GM23338 (cell line): ENCODE data around the gene SKA1. TPM values are rescaled to one million over a fixed set of nuclear protein-coding genes. Genes with fewer than 3 reads are reported as not detected.

Experiments used
- ATAC-seq: fragments of 200-7000 bp; cut with Tn5 transposase; 3 replicates; pipeline ENCODE4 v1.9.1; 2020
- DNase-seq: peaks from one replicate; pipeline ENCODE4 v3.0.0-alpha.2; 2015; ENCODE audit warnings: low spot score
- H2AFZ ChIP-seq: fragments of 200-600 bp; sonication (generic); 2 replicates; pipeline ENCODE4 v1.8.0; 2016; ENCODE audit warnings: antibody characterized with exemption, mild to moderate bottlenecking, moderate library complexity
- H3F3A ChIP-seq: fragments of 200-600 bp; sonication (generic); replicated peaks from 2 replicates; pipeline ENCODE4 v1.8.0; 2017; ENCODE audit warnings: antibody characterized with exemption, mixed run types, low read depth
- H3K27ac ChIP-seq: fragments of 200-600 bp; sonication (generic); 2 replicates; pipeline ENCODE4 v1.6.1; 2016; ENCODE audit warnings: low read depth
- H3K27me3 ChIP-seq: fragments of 200-600 bp; sonication (generic); 2 replicates; pipeline ENCODE4 v1.8.0; 2016; ENCODE audit warnings: mild to moderate bottlenecking, mixed run types, moderate library complexity; ENCODE audit not compliant: insufficient read depth
- H3K36me3 ChIP-seq: fragments of 200-600 bp; sonication (generic); 2 replicates; pipeline ENCODE4 v1.8.0; 2016; ENCODE audit warnings: mild to moderate bottlenecking; ENCODE audit not compliant: insufficient read depth
- H3K4me1 ChIP-seq: fragments of 200-600 bp; sonication (generic); 2 replicates; pipeline ENCODE4 v1.8.0; 2016; ENCODE audit warnings: mild to moderate bottlenecking, moderate library complexity; ENCODE audit not compliant: insufficient read depth
- H3K4me2 ChIP-seq: fragments of 200-600 bp; sonication (generic); 2 replicates; pipeline ENCODE4 v1.7.1; 2017; ENCODE audit warnings: mixed run types
- H3K4me3 ChIP-seq: fragments of 200-600 bp; sonication (generic); 2 replicates; pipeline ENCODE4 v1.6.1; 2016; ENCODE audit warnings: mixed run types
- H3K79me2 ChIP-seq: fragments of 200-600 bp; sonication (generic); replicated peaks from 2 replicates; pipeline ENCODE4 v1.8.0; 2017; ENCODE audit warnings: mild to moderate bottlenecking; ENCODE audit not compliant: insufficient read depth
- H3K9me2 ChIP-seq: fragments of 200-600 bp; sonication (generic); 2 replicates; pipeline ENCODE4 v1.8.0; 2017; ENCODE audit not compliant: insufficient read depth
- H4K20me1 ChIP-seq: fragments of 200-600 bp; sonication (generic); replicated peaks from 2 replicates; pipeline ENCODE4 v1.8.0; 2017; ENCODE audit warnings: mild to moderate bottlenecking; ENCODE audit not compliant: insufficient read depth
- H3K27ac Mint-ChIP-seq: 2 replicates; pipeline ENCODE4 v1.8.0; 2020; ENCODE audit warnings: inconsistent platforms, mild to moderate bottlenecking, moderate library complexity, mixed read lengths
- H3K27me3 Mint-ChIP-seq: 3 replicates; pipeline ENCODE4 v1.8.0; 2022; ENCODE audit warnings: low read depth, mild to moderate bottlenecking, moderate library complexity, mixed read lengths, inconsistent platforms; ENCODE audit not compliant: insufficient read depth, poor library complexity
- H3K36me3 Mint-ChIP-seq: 3 replicates; pipeline ENCODE4 v1.8.0; 2021; ENCODE audit warnings: low read depth, mild to moderate bottlenecking, inconsistent platforms, moderate library complexity, mixed read lengths
- H3K4me1 Mint-ChIP-seq: 3 replicates; pipeline ENCODE4 v1.8.0; 2020; ENCODE audit warnings: mild to moderate bottlenecking, inconsistent platforms, mixed read lengths
- H3K4me3 Mint-ChIP-seq: 3 replicates; pipeline ENCODE4 v1.8.0; 2021; ENCODE audit warnings: moderate library complexity, mild to moderate bottlenecking, inconsistent platforms, mixed read lengths
- H3K9me3 Mint-ChIP-seq: 3 replicates; pipeline ENCODE4 v1.8.0; 2020; ENCODE audit warnings: moderate library complexity, mild to moderate bottlenecking, inconsistent platforms, mixed read lengths
- CREB1 ChIP-seq: fragments of 250-450 bp; sonication (Bioruptor Pico); IDR thresholded peaks from 2 replicates; pipeline ENCODE4 v1.5.0; 2020; ENCODE audit warnings: low read depth, mild to moderate bottlenecking, moderate library complexity
- EZH2 ChIP-seq: fragments of 200-600 bp; sonication (generic); IDR thresholded peaks from one replicate; pipeline ENCODE4 v1.8.0; 2017; ENCODE audit warnings: antibody characterized with exemption, mild to moderate bottlenecking, low read depth; ENCODE audit not compliant: unreplicated experiment
- EZH2phosphoT487 ChIP-seq: fragments of 200-600 bp; sonication (generic); IDR thresholded peaks from one replicate; pipeline ENCODE4 v1.8.1; 2018; ENCODE audit warnings: antibody characterized with exemption; ENCODE audit not compliant: unreplicated experiment
- JUNB ChIP-seq: IDR thresholded peaks from one replicate; pipeline ENCODE4 v1.6.1; 2016; ENCODE audit warnings: antibody characterized with exemption; ENCODE audit not compliant: unreplicated experiment
- NANOG ChIP-seq: IDR thresholded peaks from 2 replicates; pipeline ENCODE4 v1.6.1; 2016; ENCODE audit warnings: antibody characterized with exemption, borderline replicate concordance
- POLR2AphosphoS5 ChIP-seq: IDR thresholded peaks from 2 replicates; pipeline ENCODE4 v1.6.1; 2016; ENCODE audit warnings: antibody characterized with exemption, low read depth
- STAT1 ChIP-seq: IDR thresholded peaks from one replicate; pipeline ENCODE4 v1.6.1; 2016; ENCODE audit warnings: antibody characterized with exemption; ENCODE audit not compliant: unreplicated experiment
- ZNF114 ChIP-seq: fragments of 250-450 bp; sonication (Bioruptor Pico); IDR thresholded peaks from 2 replicates; pipeline ENCODE4 v1.5.0; 2020; ENCODE audit warnings: mild to moderate bottlenecking, moderate library complexity
- ZNF331 ChIP-seq: fragments of 250-450 bp; sonication (Bioruptor Pico); IDR thresholded peaks from 2 replicates; pipeline ENCODE4 v1.5.0; 2020; ENCODE audit warnings: low read depth, mild to moderate bottlenecking, moderate library complexity
- polyA plus RNA-seq: library from polyadenylated mRNA; unstranded; fragments of >200 nt; fragmentation: Nextera tagmentation; extraction: Ambion mirVana; gene quantifications from 2 replicates; pipeline ENCODE4 v1.2.1, GENCODE V29; 2016
- total RNA-seq: library from RNA; depleted of rRNA; stranded (reverse); fragments of >200 nt; shearing (Covaris generic); gene quantifications from 2 replicates; pipeline ENCODE4 v1.2.3, GENCODE V29; 2014
- TF ChIP-seq, protein P1 (sequence below): IDR thresholded peaks from one replicate; pipeline ENCODE4 v1.6.1; 2018; ENCODE audit warnings: antibody characterized with exemption; ENCODE audit not compliant: unreplicated experiment
- TF ChIP-seq, protein P2 (sequence below): fragments of 250-450 bp; sonication (Bioruptor Pico); IDR thresholded peaks from 2 replicates; pipeline ENCODE4 v1.5.0; 2020; ENCODE audit warnings: mild to moderate bottlenecking, moderate library complexity
- TF ChIP-seq, protein P3 (sequence below): IDR thresholded peaks from 2 replicates; pipeline ENCODE4 v1.6.1; 2016; ENCODE audit warnings: antibody characterized with exemption
- TF ChIP-seq, protein P4 (sequence below), 2 experiments: fragments of 200-600 bp in 1 of 2; sonication (generic) in 1 of 2; conservative IDR thresholded peaks; 2 replicates each; pipeline versions ENCODE4 v1.5.1 to v1.6.1; 2016 to 2017; ENCODE audit warnings: antibody characterized with exemption in 2 of 2, low read depth in 2 of 2, mild to moderate bottlenecking in 2 of 2, moderate library complexity in 1 of 2

Gene SKA1
- total and polyA plus RNA-seq, 2 experiments from 2014 or later = 14.2 to 25.1 TPM

DNA sequence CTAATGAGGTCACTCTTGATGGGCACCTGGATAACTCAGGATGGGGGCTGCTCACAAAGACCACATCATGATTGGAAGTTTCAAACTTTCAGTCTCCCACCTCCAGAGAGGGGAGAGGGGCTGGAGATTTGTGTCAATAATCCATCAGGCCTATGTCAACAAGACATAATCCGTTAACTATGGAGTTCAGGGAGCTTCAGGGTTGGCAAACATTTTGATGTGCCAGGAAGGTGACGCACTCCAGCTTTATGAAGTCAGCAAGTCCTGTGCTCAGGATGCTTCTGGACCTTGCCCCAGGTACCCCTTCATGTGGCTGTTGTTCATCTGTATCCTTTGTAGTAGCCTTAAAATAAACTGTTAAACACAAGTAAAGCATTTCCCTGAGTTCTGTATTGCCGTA lies 19.0 kb downstream of the SKA1 start:
- Histone ChIP-seq H3K27ac (no peak overlapping the region), H3K36me3 (0 out of 2 replicates have a peak, but pooled peaks cover 6% of the 10 kb centered on the region), H3K79me2 (no peaks in the 10 kb centered on the region), H3K9me2 (no peaks in the 10 kb centered on the region), H3K4me2 (no peak overlapping the region), H2AFZ (no peak overlapping the region), H3K4me3 (no peak overlapping the region), H4K20me1 (no peaks in the 10 kb centered on the region), H3F3A (no peaks in the 10 kb centered on the region), H3K4me1 (peaks cover 11% of the 10 kb centered on the region), H3K27me3 (no peaks in the 10 kb centered on the region)
- H3K27ac Mint-ChIP-seq = no peak overlapping the region
- H3K4me1 Mint-ChIP-seq = peaks cover 18% of the 10 kb centered on the region
- H3K9me3 Mint-ChIP-seq = no peaks in the 10 kb centered on the region
- H3K36me3 Mint-ChIP-seq = peaks cover 19% of the 10 kb centered on the region; the same call in 2 of the 3 replicates
- TF ChIP-seq, protein P1, sequence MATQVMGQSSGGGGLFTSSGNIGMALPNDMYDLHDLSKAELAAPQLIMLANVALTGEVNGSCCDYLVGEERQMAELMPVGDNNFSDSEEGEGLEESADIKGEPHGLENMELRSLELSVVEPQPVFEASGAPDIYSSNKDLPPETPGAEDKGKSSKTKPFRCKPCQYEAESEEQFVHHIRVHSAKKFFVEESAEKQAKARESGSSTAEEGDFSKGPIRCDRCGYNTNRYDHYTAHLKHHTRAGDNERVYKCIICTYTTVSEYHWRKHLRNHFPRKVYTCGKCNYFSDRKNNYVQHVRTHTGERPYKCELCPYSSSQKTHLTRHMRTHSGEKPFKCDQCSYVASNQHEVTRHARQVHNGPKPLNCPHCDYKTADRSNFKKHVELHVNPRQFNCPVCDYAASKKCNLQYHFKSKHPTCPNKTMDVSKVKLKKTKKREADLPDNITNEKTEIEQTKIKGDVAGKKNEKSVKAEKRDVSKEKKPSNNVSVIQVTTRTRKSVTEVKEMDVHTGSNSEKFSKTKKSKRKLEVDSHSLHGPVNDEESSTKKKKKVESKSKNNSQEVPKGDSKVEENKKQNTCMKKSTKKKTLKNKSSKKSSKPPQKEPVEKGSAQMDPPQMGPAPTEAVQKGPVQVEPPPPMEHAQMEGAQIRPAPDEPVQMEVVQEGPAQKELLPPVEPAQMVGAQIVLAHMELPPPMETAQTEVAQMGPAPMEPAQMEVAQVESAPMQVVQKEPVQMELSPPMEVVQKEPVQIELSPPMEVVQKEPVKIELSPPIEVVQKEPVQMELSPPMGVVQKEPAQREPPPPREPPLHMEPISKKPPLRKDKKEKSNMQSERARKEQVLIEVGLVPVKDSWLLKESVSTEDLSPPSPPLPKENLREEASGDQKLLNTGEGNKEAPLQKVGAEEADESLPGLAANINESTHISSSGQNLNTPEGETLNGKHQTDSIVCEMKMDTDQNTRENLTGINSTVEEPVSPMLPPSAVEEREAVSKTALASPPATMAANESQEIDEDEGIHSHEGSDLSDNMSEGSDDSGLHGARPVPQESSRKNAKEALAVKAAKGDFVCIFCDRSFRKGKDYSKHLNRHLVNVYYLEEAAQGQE = no peak
- TF ChIP-seq, protein P2, sequence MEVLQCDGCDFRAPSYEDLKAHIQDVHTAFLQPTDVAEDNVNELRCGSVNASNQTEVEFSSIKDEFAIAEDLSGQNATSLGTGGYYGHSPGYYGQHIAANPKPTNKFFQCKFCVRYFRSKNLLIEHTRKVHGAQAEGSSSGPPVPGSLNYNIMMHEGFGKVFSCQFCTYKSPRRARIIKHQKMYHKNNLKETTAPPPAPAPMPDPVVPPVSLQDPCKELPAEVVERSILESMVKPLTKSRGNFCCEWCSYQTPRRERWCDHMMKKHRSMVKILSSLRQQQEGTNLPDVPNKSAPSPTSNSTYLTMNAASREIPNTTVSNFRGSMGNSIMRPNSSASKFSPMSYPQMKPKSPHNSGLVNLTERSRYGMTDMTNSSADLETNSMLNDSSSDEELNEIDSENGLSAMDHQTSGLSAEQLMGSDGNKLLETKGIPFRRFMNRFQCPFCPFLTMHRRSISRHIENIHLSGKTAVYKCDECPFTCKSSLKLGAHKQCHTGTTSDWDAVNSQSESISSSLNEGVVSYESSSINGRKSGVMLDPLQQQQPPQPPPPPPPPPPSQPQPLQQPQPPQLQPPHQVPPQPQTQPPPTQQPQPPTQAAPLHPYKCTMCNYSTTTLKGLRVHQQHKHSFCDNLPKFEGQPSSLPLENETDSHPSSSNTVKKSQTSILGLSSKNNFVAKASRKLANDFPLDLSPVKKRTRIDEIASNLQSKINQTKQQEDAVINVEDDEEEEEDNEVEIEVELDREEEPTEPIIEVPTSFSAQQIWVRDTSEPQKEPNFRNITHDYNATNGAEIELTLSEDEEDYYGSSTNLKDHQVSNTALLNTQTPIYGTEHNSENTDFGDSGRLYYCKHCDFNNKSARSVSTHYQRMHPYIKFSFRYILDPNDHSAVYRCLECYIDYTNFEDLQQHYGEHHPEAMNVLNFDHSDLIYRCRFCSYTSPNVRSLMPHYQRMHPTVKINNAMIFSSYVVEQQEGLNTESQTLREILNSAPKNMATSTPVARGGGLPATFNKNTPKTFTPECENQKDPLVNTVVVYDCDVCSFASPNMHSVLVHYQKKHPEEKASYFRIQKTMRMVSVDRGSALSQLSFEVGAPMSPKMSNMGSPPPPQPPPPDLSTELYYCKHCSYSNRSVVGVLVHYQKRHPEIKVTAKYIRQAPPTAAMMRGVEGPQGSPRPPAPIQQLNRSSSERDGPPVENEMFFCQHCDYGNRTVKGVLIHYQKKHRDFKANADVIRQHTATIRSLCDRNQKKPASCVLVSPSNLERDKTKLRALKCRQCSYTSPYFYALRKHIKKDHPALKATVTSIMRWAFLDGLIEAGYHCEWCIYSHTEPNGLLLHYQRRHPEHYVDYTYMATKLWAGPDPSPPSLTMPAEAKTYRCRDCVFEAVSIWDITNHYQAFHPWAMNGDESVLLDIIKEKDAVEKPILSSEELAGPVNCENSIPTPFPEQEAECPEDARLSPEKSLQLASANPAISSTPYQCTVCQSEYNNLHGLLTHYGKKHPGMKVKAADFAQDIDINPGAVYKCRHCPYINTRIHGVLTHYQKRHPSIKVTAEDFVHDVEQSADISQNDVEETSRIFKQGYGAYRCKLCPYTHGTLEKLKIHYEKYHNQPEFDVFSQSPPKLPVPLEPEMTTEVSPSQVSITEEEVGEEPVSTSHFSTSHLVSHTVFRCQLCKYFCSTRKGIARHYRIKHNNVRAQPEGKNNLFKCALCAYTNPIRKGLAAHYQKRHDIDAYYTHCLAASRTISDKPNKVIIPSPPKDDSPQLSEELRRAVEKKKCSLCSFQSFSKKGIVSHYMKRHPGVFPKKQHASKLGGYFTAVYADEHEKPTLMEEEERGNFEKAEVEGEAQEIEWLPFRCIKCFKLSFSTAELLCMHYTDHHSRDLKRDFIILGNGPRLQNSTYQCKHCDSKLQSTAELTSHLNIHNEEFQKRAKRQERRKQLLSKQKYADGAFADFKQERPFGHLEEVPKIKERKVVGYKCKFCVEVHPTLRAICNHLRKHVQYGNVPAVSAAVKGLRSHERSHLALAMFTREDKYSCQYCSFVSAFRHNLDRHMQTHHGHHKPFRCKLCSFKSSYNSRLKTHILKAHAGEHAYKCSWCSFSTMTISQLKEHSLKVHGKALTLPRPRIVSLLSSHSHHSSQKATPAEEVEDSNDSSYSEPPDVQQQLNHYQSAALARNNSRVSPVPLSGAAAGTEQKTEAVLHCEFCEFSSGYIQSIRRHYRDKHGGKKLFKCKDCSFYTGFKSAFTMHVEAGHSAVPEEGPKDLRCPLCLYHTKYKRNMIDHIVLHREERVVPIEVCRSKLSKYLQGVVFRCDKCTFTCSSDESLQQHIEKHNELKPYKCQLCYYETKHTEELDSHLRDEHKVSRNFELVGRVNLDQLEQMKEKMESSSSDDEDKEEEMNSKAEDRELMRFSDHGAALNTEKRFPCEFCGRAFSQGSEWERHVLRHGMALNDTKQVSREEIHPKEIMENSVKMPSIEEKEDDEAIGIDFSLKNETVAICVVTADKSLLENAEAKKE (CRISPR knock-in tag) = no peak
- TF ChIP-seq ZNF331 (CRISPR knock-in tag) = no peak
- TF ChIP-seq, protein P3, sequence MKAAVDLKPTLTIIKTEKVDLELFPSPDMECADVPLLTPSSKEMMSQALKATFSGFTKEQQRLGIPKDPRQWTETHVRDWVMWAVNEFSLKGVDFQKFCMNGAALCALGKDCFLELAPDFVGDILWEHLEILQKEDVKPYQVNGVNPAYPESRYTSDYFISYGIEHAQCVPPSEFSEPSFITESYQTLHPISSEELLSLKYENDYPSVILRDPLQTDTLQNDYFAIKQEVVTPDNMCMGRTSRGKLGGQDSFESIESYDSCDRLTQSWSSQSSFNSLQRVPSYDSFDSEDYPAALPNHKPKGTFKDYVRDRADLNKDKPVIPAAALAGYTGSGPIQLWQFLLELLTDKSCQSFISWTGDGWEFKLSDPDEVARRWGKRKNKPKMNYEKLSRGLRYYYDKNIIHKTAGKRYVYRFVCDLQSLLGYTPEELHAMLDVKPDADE = no peak
- TF ChIP-seq NANOG = no peak
- TF ChIP-seq CREB1 (CRISPR knock-in tag) = no peak
- no peak for TF ChIP-seq EZH2
- TF ChIP-seq STAT1 = no peak
- TF ChIP-seq, protein P4, sequence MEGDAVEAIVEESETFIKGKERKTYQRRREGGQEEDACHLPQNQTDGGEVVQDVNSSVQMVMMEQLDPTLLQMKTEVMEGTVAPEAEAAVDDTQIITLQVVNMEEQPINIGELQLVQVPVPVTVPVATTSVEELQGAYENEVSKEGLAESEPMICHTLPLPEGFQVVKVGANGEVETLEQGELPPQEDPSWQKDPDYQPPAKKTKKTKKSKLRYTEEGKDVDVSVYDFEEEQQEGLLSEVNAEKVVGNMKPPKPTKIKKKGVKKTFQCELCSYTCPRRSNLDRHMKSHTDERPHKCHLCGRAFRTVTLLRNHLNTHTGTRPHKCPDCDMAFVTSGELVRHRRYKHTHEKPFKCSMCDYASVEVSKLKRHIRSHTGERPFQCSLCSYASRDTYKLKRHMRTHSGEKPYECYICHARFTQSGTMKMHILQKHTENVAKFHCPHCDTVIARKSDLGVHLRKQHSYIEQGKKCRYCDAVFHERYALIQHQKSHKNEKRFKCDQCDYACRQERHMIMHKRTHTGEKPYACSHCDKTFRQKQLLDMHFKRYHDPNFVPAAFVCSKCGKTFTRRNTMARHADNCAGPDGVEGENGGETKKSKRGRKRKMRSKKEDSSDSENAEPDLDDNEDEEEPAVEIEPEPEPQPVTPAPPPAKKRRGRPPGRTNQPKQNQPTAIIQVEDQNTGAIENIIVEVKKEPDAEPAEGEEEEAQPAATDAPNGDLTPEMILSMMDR (conservative IDR thresholded peaks at IDR 0.05; ENCODE audit: low read depth in 2 of 2) = no peak
- no peak for TF ChIP-seq POLR2AphosphoS5
- TF ChIP-seq JUNB = no peak
- no peak for TF ChIP-seq ZNF114 (CRISPR knock-in tag)
- TF ChIP-seq EZH2phosphoT487 = no peak
- H3K4me3 Mint-ChIP-seq = no peak overlapping the region
- H3K27me3 Mint-ChIP-seq = peaks cover 3% of the 10 kb centered on the region
- ATAC-seq (no peak), DNase-seq (no peak)
